Gastroesophageal sphincter (tissue), 4 donors: ENCODE results near the gene SDC3. TPM values are rescaled to one million over a fixed set of nuclear protein-coding genes. Genes with fewer than 3 reads are reported as not detected.

ENCODE experiments used
- ATAC-seq: fragments of 150-250 bp; one replicate; pipeline ENCODE4 v1.9.1; 2016; ENCODE audit warnings: mild to moderate bottlenecking, moderate library complexity
- H3K27ac ChIP-seq, 4 donors: fragments of 200-600 bp; sonication (generic) in 3 of 4; 1 replicate in 3 of 4; 2 replicates in 1 of 4; pipeline ENCODE4 v1.5.1; 2016 to 2019
- H3K27me3 ChIP-seq: fragments of 200-600 bp; sonication (generic); one replicate; pipeline ENCODE4 v1.5.1; 2019
- H3K36me3 ChIP-seq, 2 donors: fragments of 200-600 bp; sonication (generic); one replicate each; pipeline ENCODE4 v1.5.1; 2019; ENCODE audit warnings: control low read depth in 1 of 2
- H3K4me1 ChIP-seq, 3 donors: fragments of 200-600 bp; sonication (generic); 1 replicate in 2 of 3; 2 replicates in 1 of 3; pipeline ENCODE4 v1.5.1; 2016 to 2019; ENCODE audit warnings: control low read depth in 2 of 3
- H3K4me3 ChIP-seq, 2 donors: fragments of 200-600 bp; sonication (generic); one replicate each; pipeline ENCODE4 v1.5.1; 2019; ENCODE audit warnings: mild to moderate bottlenecking in 1 of 2, moderate library complexity in 1 of 2
- H3K9me3 ChIP-seq, 3 donors: fragments of 200-600 bp; sonication (generic); one replicate each; pipeline ENCODE4 v1.5.1; 2017 to 2019; ENCODE audit warnings: control low read depth in 2 of 3
- EP300 ChIP-seq: sonication (generic); formaldehyde crosslinking; IDR thresholded peaks from one replicate; pipeline ENCODE4 v1.6.1; 2017; ENCODE audit warnings: antibody characterized with exemption, mild to moderate bottlenecking
- POLR2A ChIP-seq, 2 donors: fragments of 450-650 bp; IDR thresholded peaks; one replicate each; pipeline ENCODE4 v1.6.1; 2017; ENCODE audit warnings: antibody characterized with exemption in 2 of 2, mild to moderate bottlenecking in 2 of 2, moderate library complexity in 1 of 2
- POLR2AphosphoS5 ChIP-seq: sonication (generic); formaldehyde crosslinking; IDR thresholded peaks from one replicate; pipeline ENCODE4 v1.6.1; 2017; ENCODE audit warnings: antibody characterized with exemption
- WGBS, 2 donors: methylation state at CpG; one replicate each; pipeline ENCODE4 v1.1.5; 2018; ENCODE audit warnings: low coverage in 1 of 2; 5-methylcytosine and 5-hydroxymethylcytosine counted together
- total RNA-seq, 4 donors: library from RNA; depleted of rRNA; stranded (reverse); fragments of >200 nt; gene quantifications; one replicate each; pipeline ENCODE4 v1.1.0, GENCODE V29; 2016
- TF ChIP-seq, protein P1 (sequence below), 4 experiments: fragments of 200-600 bp in 2 of 4; fragments of 450-650 bp in 2 of 4; sonication (generic) in 1 of 4; IDR thresholded peaks; one replicate each; pipeline ENCODE4 v1.5.1; 2017 to 2019; ENCODE audit warnings: antibody characterized with exemption in 4 of 4, mild to moderate bottlenecking in 2 of 4, moderate library complexity in 2 of 4

Gene SDC3
- total RNA-seq, 4 donors from 2014 or later = 45.1 to 112 (median 52.6) TPM

- Histone ChIP-seq H3K36me3 (no peaks in the 10 kb centered on the region), H3K4me1 (peaks cover 0 to 91% (median 45%) of the 10 kb centered on the region in 3 donors), H3K4me3 (no peak overlapping the region), H3K27me3 (no peaks in the 10 kb centered on the region), H3K9me3 (no peaks in the 10 kb centered on the region), H3K27ac (peak overlapping the region in 3 of 4 donors; percentile 71 to 84 (median 83))
- TF ChIP-seq POLR2AphosphoS5 (no peak), POLR2A (IDR thresholded peaks at IDR 0.05) (no peak)
- no peak for ATAC-seq
- WGBS, 2 donors = 56 to 67% methylated on average over 9 of the region's 11 CpGs
Measured at GRCh38 chr1:30904191-30904961, 4.2 kb downstream of the SDC3 start.

DNA sequence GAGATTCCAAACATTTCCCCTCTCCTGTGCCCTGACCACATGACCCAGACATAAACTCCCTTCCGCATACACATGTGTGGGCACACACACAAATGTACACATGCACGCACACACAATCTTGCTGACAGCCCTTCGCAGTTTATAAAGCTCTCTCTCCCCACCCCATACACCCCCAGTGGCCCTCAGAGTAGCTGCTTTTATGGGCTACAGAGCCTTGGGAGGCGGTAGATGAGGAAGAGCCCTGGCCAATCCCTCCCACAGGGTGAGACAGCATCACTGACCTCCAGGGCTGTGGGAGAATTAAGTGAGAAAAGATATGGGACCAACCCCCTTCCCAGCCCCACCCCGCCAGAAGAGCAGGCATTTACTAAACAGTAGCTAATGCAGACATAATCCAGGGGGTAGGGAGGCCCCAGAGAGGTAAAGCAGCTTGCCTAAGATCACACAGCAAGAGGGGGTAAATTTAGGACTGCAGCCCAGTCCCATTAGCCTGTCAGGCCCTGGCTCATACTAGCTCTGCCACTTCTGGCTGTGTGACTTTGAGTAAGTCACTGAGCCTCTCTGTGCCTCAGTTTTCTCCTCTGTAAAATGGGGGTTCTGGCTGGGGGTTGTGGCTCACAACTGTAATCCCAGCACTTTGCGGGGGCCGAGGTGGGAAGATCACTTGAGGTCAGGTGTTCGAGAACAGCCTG, 5.1 kb downstream of the SDC3 start:
- WGBS, 2 donors = 68 to 80% methylated on average over 1 to 7 of the region's 8 CpGs
- TF ChIP-seq POLR2A (IDR thresholded peaks at IDR 0.05) (no peak), EP300 (no peak), POLR2AphosphoS5 (no peak)
- TF ChIP-seq, protein P1, sequence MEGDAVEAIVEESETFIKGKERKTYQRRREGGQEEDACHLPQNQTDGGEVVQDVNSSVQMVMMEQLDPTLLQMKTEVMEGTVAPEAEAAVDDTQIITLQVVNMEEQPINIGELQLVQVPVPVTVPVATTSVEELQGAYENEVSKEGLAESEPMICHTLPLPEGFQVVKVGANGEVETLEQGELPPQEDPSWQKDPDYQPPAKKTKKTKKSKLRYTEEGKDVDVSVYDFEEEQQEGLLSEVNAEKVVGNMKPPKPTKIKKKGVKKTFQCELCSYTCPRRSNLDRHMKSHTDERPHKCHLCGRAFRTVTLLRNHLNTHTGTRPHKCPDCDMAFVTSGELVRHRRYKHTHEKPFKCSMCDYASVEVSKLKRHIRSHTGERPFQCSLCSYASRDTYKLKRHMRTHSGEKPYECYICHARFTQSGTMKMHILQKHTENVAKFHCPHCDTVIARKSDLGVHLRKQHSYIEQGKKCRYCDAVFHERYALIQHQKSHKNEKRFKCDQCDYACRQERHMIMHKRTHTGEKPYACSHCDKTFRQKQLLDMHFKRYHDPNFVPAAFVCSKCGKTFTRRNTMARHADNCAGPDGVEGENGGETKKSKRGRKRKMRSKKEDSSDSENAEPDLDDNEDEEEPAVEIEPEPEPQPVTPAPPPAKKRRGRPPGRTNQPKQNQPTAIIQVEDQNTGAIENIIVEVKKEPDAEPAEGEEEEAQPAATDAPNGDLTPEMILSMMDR (IDR thresholded peaks at IDR 0.05) = no peak
- H3K27me3 ChIP-seq = no peaks in the 10 kb centered on the region
- H3K4me3 ChIP-seq = no peak overlapping the region
- H3K36me3 ChIP-seq = no peaks in the 10 kb centered on the region
- H3K9me3 ChIP-seq = no peaks in the 10 kb centered on the region
- H3K27ac ChIP-seq = peak overlapping the region in 3 of 4 donors; percentile 71 to 84 (median 83)
- no peak for ATAC-seq
- H3K4me1 ChIP-seq = peaks cover 0 to 94% (median 40%) of the 10 kb centered on the region in 3 donors

DNA sequence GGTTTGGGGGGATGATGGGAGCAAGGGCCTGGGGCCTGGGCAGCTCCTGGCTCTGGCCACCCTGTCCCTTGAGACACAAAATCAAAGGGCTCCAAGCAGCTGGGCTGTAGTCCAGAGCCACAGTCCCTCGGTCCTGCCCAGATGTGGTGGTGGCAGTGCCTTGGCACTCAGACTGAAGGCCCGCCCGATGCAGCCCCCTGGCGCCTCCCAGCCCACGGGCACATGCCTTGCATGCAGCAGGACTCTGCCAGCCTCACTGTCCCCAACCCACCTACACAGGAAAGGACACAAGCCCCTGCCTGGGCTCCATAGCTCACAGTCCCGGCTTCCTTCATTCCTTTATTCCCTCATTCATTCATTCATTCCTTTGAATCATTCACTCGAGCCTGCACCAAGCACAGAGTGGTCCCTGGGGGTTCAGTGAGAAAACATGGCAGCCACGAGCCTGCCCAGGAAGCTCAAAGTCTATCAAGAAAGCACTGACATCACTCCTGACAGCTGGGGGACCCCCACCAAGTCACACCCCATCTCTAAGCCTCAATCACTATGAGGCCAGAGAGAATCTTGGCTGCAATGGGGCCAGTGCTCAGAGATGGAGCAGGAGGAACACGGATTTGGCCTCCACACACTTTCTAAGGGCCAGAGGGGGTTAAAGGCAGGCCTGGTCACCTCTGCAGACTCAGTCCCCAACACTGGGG, 5.8 kb downstream of the SDC3 start:
- H3K27ac ChIP-seq = peak overlapping the region; percentile 16 to 84 (median 77)
- H3K9me3 ChIP-seq = no peaks in the 10 kb centered on the region
- H3K4me1 ChIP-seq = peaks cover 0 to 98% (median 40%) of the 10 kb centered on the region in 3 donors
- TF ChIP-seq POLR2A (IDR thresholded peaks at IDR 0.05) (no peak), POLR2AphosphoS5 (no peak), EP300 (no peak)
- TF ChIP-seq, protein P1 (IDR thresholded peaks at IDR 0.05) = no peak
- WGBS, 2 donors = 45 to 66% methylated on average over 3 to 4 of the region's 9 CpGs
- no peak overlapping the region for H3K4me3 ChIP-seq
- ATAC-seq = no peak
- H3K36me3 ChIP-seq = no peaks in the 10 kb centered on the region
- H3K27me3 ChIP-seq = no peaks in the 10 kb centered on the region

GRCh38 chr1:30901798-30902581, 6.6 kb downstream of the SDC3 start:
- Histone ChIP-seq H3K4me3 (no peak overlapping the region), H3K36me3 (no peaks in the 10 kb centered on the region), H3K27ac (peak overlapping the region; percentile 16 to 84 (median 77)), H3K9me3 (no peaks in the 10 kb centered on the region), H3K27me3 (no peaks in the 10 kb centered on the region), H3K4me1 (peaks cover 0 to 98% (median 38%) of the 10 kb centered on the region in 3 donors)
- no peak for TF ChIP-seq POLR2AphosphoS5
- no peak for TF ChIP-seq POLR2A (IDR thresholded peaks at IDR 0.05)
- TF ChIP-seq EP300 = no peak
- TF ChIP-seq, protein P1 (IDR thresholded peaks at IDR 0.05) = no peak
- WGBS, 2 donors = 35 to 71% methylated on average over 3 to 6 of the region's 11 CpGs
- peak; percentile 42 for ATAC-seq
